Stomach (tissue), 4 donors: ENCODE measurements around the gene RFPL2.

ENCODE experiments used
- POLR2AphosphoS5 ChIP-seq, 3 donors: sonication (generic); formaldehyde crosslinking; IDR thresholded peaks; one replicate each; pipeline ENCODE4 v1.6.1; 2016; ENCODE audit warnings: antibody characterized with exemption in 3 of 3
- TF ChIP-seq, protein P1 (sequence below), 7 experiments: fragments of 450-650 bp in 4 of 7; fragments of 200-600 bp in 3 of 7; sonication (generic) in 3 of 7; IDR thresholded peaks; one replicate each; pipeline ENCODE4 v1.5.1; 2016 to 2019; ENCODE audit warnings: antibody characterized with exemption in 7 of 7, control low read depth in 2 of 7, mild to moderate bottlenecking in 1 of 7

DNA sequence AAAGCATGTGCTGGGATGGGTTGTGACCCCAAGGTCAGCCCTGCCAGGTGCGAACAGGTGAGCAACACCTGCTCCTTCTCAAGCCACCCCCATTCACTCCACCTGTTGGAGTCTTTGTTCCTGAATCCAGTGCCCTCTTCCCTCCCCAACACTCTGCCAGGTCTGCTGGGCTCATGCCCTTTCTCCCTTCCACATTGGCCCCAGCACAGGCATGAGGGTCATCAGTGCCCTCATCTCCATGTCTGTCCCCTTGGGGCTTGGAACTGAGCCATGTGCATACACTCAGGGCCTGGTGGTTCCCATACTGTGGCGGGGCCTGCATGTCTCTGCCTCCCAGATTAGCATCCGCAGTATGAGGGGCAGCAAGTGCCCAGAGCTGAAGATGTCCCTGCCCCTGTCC lies 19.1 kb downstream of the RFPL2 start:
- TF ChIP-seq, protein P1, sequence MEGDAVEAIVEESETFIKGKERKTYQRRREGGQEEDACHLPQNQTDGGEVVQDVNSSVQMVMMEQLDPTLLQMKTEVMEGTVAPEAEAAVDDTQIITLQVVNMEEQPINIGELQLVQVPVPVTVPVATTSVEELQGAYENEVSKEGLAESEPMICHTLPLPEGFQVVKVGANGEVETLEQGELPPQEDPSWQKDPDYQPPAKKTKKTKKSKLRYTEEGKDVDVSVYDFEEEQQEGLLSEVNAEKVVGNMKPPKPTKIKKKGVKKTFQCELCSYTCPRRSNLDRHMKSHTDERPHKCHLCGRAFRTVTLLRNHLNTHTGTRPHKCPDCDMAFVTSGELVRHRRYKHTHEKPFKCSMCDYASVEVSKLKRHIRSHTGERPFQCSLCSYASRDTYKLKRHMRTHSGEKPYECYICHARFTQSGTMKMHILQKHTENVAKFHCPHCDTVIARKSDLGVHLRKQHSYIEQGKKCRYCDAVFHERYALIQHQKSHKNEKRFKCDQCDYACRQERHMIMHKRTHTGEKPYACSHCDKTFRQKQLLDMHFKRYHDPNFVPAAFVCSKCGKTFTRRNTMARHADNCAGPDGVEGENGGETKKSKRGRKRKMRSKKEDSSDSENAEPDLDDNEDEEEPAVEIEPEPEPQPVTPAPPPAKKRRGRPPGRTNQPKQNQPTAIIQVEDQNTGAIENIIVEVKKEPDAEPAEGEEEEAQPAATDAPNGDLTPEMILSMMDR (IDR thresholded peaks at IDR 0.05): no peak
- TF ChIP-seq POLR2AphosphoS5 (IDR thresholded peaks at IDR 0.05): no peak
